ENCODE measurements around the gene SERGEF. TPM values are rescaled to one million over a fixed set of nuclear protein-coding genes. Genes with fewer than 3 reads are reported as not detected.

SERGEF gene
- total and polyA plus RNA-seq, 4 donors = 20.2 to 85.0 (median 26.9) TPM

- Histone ChIP-seq H3K9me3 (ENCODE audit: control insufficient read depth in 4 of 4, insufficient read depth in 3 of 4, low read length in 3 of 4) (peaks cover 0 to 2% (median 0%) of the 10 kb centered on the region in 4 donors), H3K27ac (ENCODE audit: low read depth in 1 of 2, low read length in 1 of 2) (no peak overlapping the region), H3K27me3 (ENCODE audit: control insufficient read depth in 3 of 3, insufficient read depth in 3 of 3, low read length in 2 of 3) (no peaks in the 10 kb centered on the region), H3K4me3 (no peak overlapping the region), H3K36me3 (ENCODE audit: control insufficient read depth in 4 of 4, insufficient read depth in 4 of 4, low read length in 4 of 4) (no peaks in the 10 kb centered on the region), H3K9ac (ENCODE audit: insufficient read depth in 1 of 2, low read length in 2 of 2) (no peak overlapping the region), H3K4me1 (ENCODE audit: control insufficient read depth in 5 of 5, insufficient read depth in 5 of 5, low read length in 5 of 5) (no peaks in the 10 kb centered on the region)
- no peak for TF ChIP-seq CTCF (IDR thresholded peaks at IDR 0.05; ENCODE audit: control extremely low read depth, extremely low read depth)
- peak in 1 of 3 donors; percentile 3 for DNase-seq
- no peak for ATAC-seq (ENCODE audit: insufficient read depth, low FRiP score)
- 51 to 53% methylated on average over 3 of the region's 3 CpGs for WGBS, 2 donors
These were observed 148.3 kb downstream of the SERGEF start for GRCh38 chr11:17864478-17864941.

GRCh38 chr11:17861036-17861755 is 151.7 kb downstream of the SERGEF start:
- Histone ChIP-seq H3K4me1 (ENCODE audit: control insufficient read depth in 5 of 5, insufficient read depth in 5 of 5, low read length in 5 of 5) (no peaks in the 10 kb centered on the region), H3K4me3 (no peak overlapping the region), H3K36me3 (ENCODE audit: control insufficient read depth in 4 of 4, insufficient read depth in 4 of 4, low read length in 4 of 4) (no peaks in the 10 kb centered on the region), H3K9ac (ENCODE audit: insufficient read depth in 1 of 2, low read length in 2 of 2) (no peak overlapping the region), H3K27me3 (ENCODE audit: control insufficient read depth in 3 of 3, insufficient read depth in 3 of 3, low read length in 2 of 3) (no peaks in the 10 kb centered on the region), H3K9me3 (ENCODE audit: control insufficient read depth in 4 of 4, insufficient read depth in 3 of 4, low read length in 3 of 4) (no peaks in the 10 kb centered on the region), H3K27ac (ENCODE audit: low read depth in 1 of 2, low read length in 1 of 2) (no peak overlapping the region)
- TF ChIP-seq CTCF (IDR thresholded peaks at IDR 0.05; ENCODE audit: control extremely low read depth, extremely low read depth) = no peak
- no peak for DNase-seq
- ATAC-seq (ENCODE audit: insufficient read depth, low FRiP score) = no peak
- WGBS, 2 donors = 96 to 99% methylated on average over 5 of the region's 5 CpGs

GRCh38 chr11:17859552-17859951 is 153.3 kb downstream of the SERGEF start:
- no peaks in the 10 kb centered on the region for H3K9me3 ChIP-seq (ENCODE audit: control insufficient read depth in 4 of 4, insufficient read depth in 3 of 4, low read length in 3 of 4)
- 81 to 92% methylated on average over 2 of the region's 2 CpGs for WGBS, 2 donors

More at GRCh38 chr11:17859552-17859951, 153.3 kb downstream of the SERGEF start:
- no peaks in the 10 kb centered on the region for H3K4me1 ChIP-seq (ENCODE audit: control insufficient read depth in 5 of 5, insufficient read depth in 5 of 5, low read length in 5 of 5)
- no peak for TF ChIP-seq CTCF (IDR thresholded peaks at IDR 0.05; ENCODE audit: control extremely low read depth, extremely low read depth)
- no peak overlapping the region for H3K4me3 ChIP-seq
- no peaks in the 10 kb centered on the region for H3K27me3 ChIP-seq (ENCODE audit: control insufficient read depth in 3 of 3, insufficient read depth in 3 of 3, low read length in 2 of 3)
- no peak for ATAC-seq (ENCODE audit: insufficient read depth, low FRiP score)
- H3K27ac ChIP-seq (ENCODE audit: low read depth in 1 of 2, low read length in 1 of 2) = no peak overlapping the region
- no peak overlapping the region for H3K9ac ChIP-seq (ENCODE audit: insufficient read depth in 1 of 2, low read length in 2 of 2)
- no peaks in the 10 kb centered on the region for H3K36me3 ChIP-seq (ENCODE audit: control insufficient read depth in 4 of 4, insufficient read depth in 4 of 4, low read length in 4 of 4)
- DNase-seq = no peak

Data from lung (tissue), 12 donors.